ENCODE results near the gene RHOF.

The RHOF gene

GRCh38 chr12:121804417-121805111, 11.1 kb upstream of the RHOF start:
- DNase-seq (ENCODE audit: low spot score): peak; percentile 65

- peak; percentile 72 for DNase-seq (ENCODE audit: low spot score)
These were observed 10.5 kb upstream of the RHOF start, which contains the start of gene SETD1B for GRCh38 chr12:121803861-121804416. SETD1B (plus strand) TSS chr12:121804009; CDS start chr12:121804738, 729 bp downstream.

GRCh38 chr12:121802843-121803698, 9.6 kb upstream of the RHOF start:
- DNase-seq (ENCODE audit: low spot score): peak; percentile 97

GRCh38 chr12:121802485-121802842, 9.0 kb upstream of the RHOF start:
- no peak for DNase-seq (ENCODE audit: low spot score)

- peak; percentile 78 for DNase-seq (ENCODE audit: low spot score)
These were observed 8.4 kb upstream of the RHOF start for GRCh38 chr12:121801595-121802484.

GRCh38 chr12:121800694-121801594, 7.5 kb upstream of the RHOF start:
- DNase-seq (ENCODE audit: low spot score): peak; percentile 73

- peak; percentile 88 for DNase-seq (ENCODE audit: low spot score)
These were observed 6.6 kb upstream of the RHOF start for GRCh38 chr12:121799842-121800693.

GRCh38 chr12:121799156-121799841, 5.8 kb upstream of the RHOF start:
- DNase-seq (ENCODE audit: low spot score): peak; percentile 88

GRCh38 chr12:121798787-121799155, 5.3 kb upstream of the RHOF start:
- no peak for DNase-seq (ENCODE audit: low spot score)

- no peak for DNase-seq (ENCODE audit: low spot score)
These were observed 4.7 kb upstream of the RHOF start for GRCh38 chr12:121797937-121798786.

- DNase-seq (ENCODE audit: low spot score): peak; percentile 96
These were observed 3.6 kb upstream of the RHOF start for GRCh38 chr12:121796855-121797751.

- peak; percentile 86 for DNase-seq (ENCODE audit: low spot score)
These were observed 1.8 kb upstream of the RHOF start for GRCh38 chr12:121795034-121795968.

- DNase-seq (ENCODE audit: low spot score): no peak
These were observed 1.1 kb upstream of the RHOF start for GRCh38 chr12:121794534-121795033.

GRCh38 chr12:121793838-121794533, 498 bp upstream of the RHOF start:
- DNase-seq (ENCODE audit: low spot score): peak; percentile 96
